ENCODE measurements around the gene MAP2. TPM values are rescaled to one million over a fixed set of nuclear protein-coding genes. Genes with fewer than 3 reads are reported as not detected.

MAP2 gene
- total RNA-seq, 2 donors from 2014 or later, result 1.8 TPM

DNA sequence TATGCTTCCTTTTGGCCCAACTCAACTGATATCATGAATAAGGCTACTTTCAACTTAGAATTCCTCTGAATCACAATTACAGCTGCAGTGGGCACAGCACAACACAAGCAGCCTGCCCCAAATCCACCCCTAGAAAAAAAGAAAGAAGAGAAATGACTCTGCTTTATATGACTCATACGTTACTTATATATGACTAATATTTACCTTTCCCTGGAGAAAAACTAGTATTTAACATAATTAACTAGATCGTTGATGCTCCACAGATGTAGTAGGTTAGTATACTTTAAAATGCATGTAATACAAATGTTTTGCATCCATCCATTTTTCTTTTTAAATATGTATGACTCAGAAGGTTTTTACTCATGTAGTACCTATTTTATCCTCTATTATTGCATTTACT, 214.5 kb downstream of the MAP2 start:
- H3K4me1 Mint-ChIP-seq, result peaks cover 17% of the 10 kb centered on the region

DNA sequence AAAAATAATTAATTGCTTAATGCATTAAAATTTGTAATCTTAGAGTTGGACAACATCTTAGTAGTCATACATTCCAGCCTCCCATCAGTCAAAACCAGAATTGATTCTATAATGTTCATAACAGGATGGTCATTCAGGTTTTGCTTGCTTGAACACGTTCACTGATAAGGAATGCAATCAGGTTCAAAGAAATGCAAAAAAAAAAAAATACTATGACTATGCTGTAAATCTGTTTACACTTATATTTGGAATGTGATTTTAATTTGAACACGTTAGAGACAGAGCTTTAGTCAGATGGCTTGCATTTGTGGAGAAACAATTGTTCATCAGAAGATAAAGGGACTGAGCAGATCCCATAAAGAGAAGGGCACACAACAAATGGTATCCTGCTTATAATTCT, 216.5 kb downstream of the MAP2 start:
- Histone ChIP-seq H3K9ac (ENCODE audit: extremely low read depth, low read length, poor library complexity, severe bottlenecking) (no peak overlapping the region), H3K27me3 (ENCODE audit: control insufficient read depth, insufficient read depth, low read length, poor library complexity, severe bottlenecking) (no peaks in the 10 kb centered on the region), H3K9me3 (ENCODE audit: control insufficient read depth, low read length) (no peaks in the 10 kb centered on the region), H3K4me1 (ENCODE audit: control insufficient read depth, insufficient read depth, low read length) (peaks cover 6% of the 10 kb centered on the region), H3K27ac (ENCODE audit: low read depth, low read length) (no peak overlapping the region), H3K4me3 (ENCODE audit: low read length) (no peak overlapping the region), H3K36me3 (ENCODE audit: control insufficient read depth, insufficient read depth, low read length) (no peaks in the 10 kb centered on the region)
- no peak overlapping the region for H3K27ac Mint-ChIP-seq
- TF ChIP-seq, protein P1, sequence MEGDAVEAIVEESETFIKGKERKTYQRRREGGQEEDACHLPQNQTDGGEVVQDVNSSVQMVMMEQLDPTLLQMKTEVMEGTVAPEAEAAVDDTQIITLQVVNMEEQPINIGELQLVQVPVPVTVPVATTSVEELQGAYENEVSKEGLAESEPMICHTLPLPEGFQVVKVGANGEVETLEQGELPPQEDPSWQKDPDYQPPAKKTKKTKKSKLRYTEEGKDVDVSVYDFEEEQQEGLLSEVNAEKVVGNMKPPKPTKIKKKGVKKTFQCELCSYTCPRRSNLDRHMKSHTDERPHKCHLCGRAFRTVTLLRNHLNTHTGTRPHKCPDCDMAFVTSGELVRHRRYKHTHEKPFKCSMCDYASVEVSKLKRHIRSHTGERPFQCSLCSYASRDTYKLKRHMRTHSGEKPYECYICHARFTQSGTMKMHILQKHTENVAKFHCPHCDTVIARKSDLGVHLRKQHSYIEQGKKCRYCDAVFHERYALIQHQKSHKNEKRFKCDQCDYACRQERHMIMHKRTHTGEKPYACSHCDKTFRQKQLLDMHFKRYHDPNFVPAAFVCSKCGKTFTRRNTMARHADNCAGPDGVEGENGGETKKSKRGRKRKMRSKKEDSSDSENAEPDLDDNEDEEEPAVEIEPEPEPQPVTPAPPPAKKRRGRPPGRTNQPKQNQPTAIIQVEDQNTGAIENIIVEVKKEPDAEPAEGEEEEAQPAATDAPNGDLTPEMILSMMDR (conservative IDR thresholded peaks at IDR 0.05), result no peak
- peaks cover 17% of the 10 kb centered on the region for H3K4me1 Mint-ChIP-seq
- no peaks in the 10 kb centered on the region for H3K27me3 Mint-ChIP-seq (ENCODE audit: insufficient read depth)
- 84 to 100% methylated on average over 1 to 2 of the region's 2 CpGs for WGBS, 2 experiments (ENCODE audit: insufficient coverage in 1 of 2, insufficient read length in 1 of 2)
- DNase-seq, result no peak
- no peaks in the 10 kb centered on the region for H3K36me3 Mint-ChIP-seq (ENCODE audit: low read depth)
- H3K9me3 Mint-ChIP-seq, result no peaks in the 10 kb centered on the region
- no peak overlapping the region for H3K4me3 Mint-ChIP-seq

More for the DNA sequence above, 214.5 kb downstream of the MAP2 start:
- Histone ChIP-seq H3K9ac (ENCODE audit: extremely low read depth, low read length, poor library complexity, severe bottlenecking) (no peak overlapping the region), H3K4me1 (ENCODE audit: control insufficient read depth, insufficient read depth, low read length) (peaks cover 6% of the 10 kb centered on the region), H3K27me3 (ENCODE audit: control insufficient read depth, insufficient read depth, low read length, poor library complexity, severe bottlenecking) (no peaks in the 10 kb centered on the region), H3K27ac (ENCODE audit: low read depth, low read length) (no peak overlapping the region), H3K4me3 (ENCODE audit: low read length) (no peak overlapping the region), H3K36me3 (ENCODE audit: control insufficient read depth, insufficient read depth, low read length) (no peaks in the 10 kb centered on the region), H3K9me3 (ENCODE audit: control insufficient read depth, low read length) (no peaks in the 10 kb centered on the region)
- Mint-ChIP-seq H3K27me3 (ENCODE audit: insufficient read depth) (peaks cover 5% of the 10 kb centered on the region), H3K9me3 (no peaks in the 10 kb centered on the region), H3K4me3 (no peak overlapping the region), H3K27ac (no peak overlapping the region), H3K36me3 (ENCODE audit: low read depth) (no peaks in the 10 kb centered on the region)
- DNase-seq, result no peak
- TF ChIP-seq, protein P1 (conservative IDR thresholded peaks at IDR 0.05), result no peak
- no CpG with 5 or more reads among the region's 2 CpGs for WGBS, 2 experiments (ENCODE audit: insufficient coverage in 1 of 2, insufficient read length in 1 of 2)

DNA sequence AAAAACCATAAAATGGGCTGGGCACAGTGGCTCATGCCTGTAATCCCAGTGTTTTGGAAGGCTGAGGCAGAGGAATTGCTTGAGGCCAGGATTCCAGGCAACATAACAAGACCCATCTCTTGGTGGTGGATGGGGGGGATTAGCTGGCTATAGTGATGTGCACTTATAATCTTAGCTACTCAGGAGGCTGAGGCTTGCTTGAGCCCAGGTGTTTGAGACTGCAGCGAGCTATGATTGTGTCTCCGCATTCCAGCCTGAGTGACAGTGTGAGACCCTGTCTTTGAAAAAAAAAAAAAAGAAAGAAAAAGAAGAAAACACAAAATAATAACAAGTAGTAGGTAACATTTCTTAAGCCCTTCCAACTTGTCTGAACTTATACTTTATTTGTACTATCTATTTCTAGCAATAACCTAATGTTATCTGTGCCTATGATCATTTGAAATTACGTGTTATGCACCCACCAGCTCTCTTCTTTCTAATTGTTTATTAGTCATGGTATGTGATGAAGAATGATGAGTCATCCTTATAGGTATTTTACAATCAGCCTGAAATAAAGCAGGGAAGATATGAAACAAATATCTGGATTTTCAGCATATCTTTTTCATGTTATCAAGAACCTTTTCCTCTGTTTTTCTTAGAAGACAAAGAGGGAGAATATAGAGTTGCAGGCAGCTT, 218.4 kb downstream of the MAP2 start:
- H3K9me3 ChIP-seq (ENCODE audit: control insufficient read depth, low read length), result no peaks in the 10 kb centered on the region
- H3K4me1 ChIP-seq (ENCODE audit: control insufficient read depth, insufficient read depth, low read length), result peaks cover 6% of the 10 kb centered on the region
- no peak overlapping the region for H3K27ac ChIP-seq (ENCODE audit: low read depth, low read length)
- no peak overlapping the region for H3K9ac ChIP-seq (ENCODE audit: extremely low read depth, low read length, poor library complexity, severe bottlenecking)
- Mint-ChIP-seq H3K36me3 (ENCODE audit: low read depth) (no peaks in the 10 kb centered on the region), H3K4me1 (peaks cover 9% of the 10 kb centered on the region), H3K27me3 (ENCODE audit: insufficient read depth) (no peaks in the 10 kb centered on the region), H3K4me3 (no peak overlapping the region), H3K9me3 (no peaks in the 10 kb centered on the region), H3K27ac (no peak overlapping the region)
- no peak overlapping the region for H3K4me3 ChIP-seq (ENCODE audit: low read length)
- TF ChIP-seq, protein P1 (conservative IDR thresholded peaks at IDR 0.05), result no peak
- 94% methylated on average over 3 of the region's 3 CpGs; no CpG with 5 or more reads in 1 of the 2 experiments for WGBS, 2 experiments (ENCODE audit: insufficient coverage in 1 of 2, insufficient read length in 1 of 2)
- H3K27me3 ChIP-seq (ENCODE audit: control insufficient read depth, insufficient read depth, low read length, poor library complexity, severe bottlenecking), result no peaks in the 10 kb centered on the region
- H3K36me3 ChIP-seq (ENCODE audit: control insufficient read depth, insufficient read depth, low read length), result no peaks in the 10 kb centered on the region
- no peak for DNase-seq
